ENCODE measurements around the gene LDLRAD4. TPM values are rescaled to one million over a fixed set of nuclear protein-coding genes. Genes with fewer than 3 reads are reported as not detected.

The LDLRAD4 gene
- total RNA-seq, 1 donor from 2014 or later: 18.3 TPM

DNA sequence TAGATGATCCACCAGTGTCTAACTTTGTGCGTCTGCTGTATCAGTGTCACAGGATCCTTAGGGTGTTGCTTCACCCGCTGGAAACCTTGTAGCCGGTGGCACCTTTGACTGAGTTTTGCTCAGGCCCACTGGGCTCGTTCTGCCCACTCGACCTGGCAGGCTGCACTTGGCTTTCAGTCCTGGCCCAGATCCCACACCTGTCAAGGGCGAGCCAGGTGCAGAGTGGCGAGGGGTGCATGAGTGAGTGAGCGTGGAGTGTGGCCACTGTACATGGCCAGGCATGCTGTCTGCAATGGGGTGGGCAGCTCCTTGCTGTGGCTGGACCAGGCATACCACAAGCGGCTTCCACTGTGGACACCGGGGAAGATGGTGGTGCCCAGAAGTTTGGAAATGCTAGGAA is 328.8 kb downstream of the LDLRAD4 start:
- H3K4me1 ChIP-seq (ENCODE audit: control insufficient read depth in 3 of 3, insufficient read depth in 3 of 3, low read length in 3 of 3): peaks cover 11 to 52% (median 25%) of the 10 kb centered on the region in 3 donors
- H3K4me3 ChIP-seq (ENCODE audit: low read length in 3 of 3): no peak overlapping the region
- no peaks in the 10 kb centered on the region for H3K36me3 ChIP-seq (ENCODE audit: control insufficient read depth in 3 of 3, insufficient read depth in 3 of 3, low read length in 3 of 3)
- no peak overlapping the region for H3K27ac ChIP-seq (ENCODE audit: low read depth, low read length)
- H3K27me3 ChIP-seq (ENCODE audit: control insufficient read depth in 3 of 3, insufficient read depth in 3 of 3, low read length in 3 of 3): no peaks in the 10 kb centered on the region
- H3K9me3 ChIP-seq (ENCODE audit: control insufficient read depth in 3 of 3, low read length in 3 of 3): no peaks in the 10 kb centered on the region
- no peak overlapping the region for H3K9ac ChIP-seq (ENCODE audit: low read depth in 1 of 3, low read length in 3 of 3)

GRCh38 chr18:13548106-13548819 is 329.7 kb downstream of the LDLRAD4 start:
- Histone ChIP-seq H3K9me3 (ENCODE audit: control insufficient read depth in 3 of 3, low read length in 3 of 3) (no peaks in the 10 kb centered on the region), H3K9ac (ENCODE audit: low read depth in 1 of 3, low read length in 3 of 3) (no peak overlapping the region), H3K27ac (ENCODE audit: low read depth, low read length) (no peak overlapping the region), H3K36me3 (ENCODE audit: control insufficient read depth in 3 of 3, insufficient read depth in 3 of 3, low read length in 3 of 3) (no peaks in the 10 kb centered on the region), H3K27me3 (ENCODE audit: control insufficient read depth in 3 of 3, insufficient read depth in 3 of 3, low read length in 3 of 3) (no peaks in the 10 kb centered on the region), H3K4me3 (ENCODE audit: low read length in 3 of 3) (no peak overlapping the region), H3K4me1 (ENCODE audit: control insufficient read depth in 3 of 3, insufficient read depth in 3 of 3, low read length in 3 of 3) (peaks cover 11 to 45% (median 24%) of the 10 kb centered on the region in 3 donors)

DNA sequence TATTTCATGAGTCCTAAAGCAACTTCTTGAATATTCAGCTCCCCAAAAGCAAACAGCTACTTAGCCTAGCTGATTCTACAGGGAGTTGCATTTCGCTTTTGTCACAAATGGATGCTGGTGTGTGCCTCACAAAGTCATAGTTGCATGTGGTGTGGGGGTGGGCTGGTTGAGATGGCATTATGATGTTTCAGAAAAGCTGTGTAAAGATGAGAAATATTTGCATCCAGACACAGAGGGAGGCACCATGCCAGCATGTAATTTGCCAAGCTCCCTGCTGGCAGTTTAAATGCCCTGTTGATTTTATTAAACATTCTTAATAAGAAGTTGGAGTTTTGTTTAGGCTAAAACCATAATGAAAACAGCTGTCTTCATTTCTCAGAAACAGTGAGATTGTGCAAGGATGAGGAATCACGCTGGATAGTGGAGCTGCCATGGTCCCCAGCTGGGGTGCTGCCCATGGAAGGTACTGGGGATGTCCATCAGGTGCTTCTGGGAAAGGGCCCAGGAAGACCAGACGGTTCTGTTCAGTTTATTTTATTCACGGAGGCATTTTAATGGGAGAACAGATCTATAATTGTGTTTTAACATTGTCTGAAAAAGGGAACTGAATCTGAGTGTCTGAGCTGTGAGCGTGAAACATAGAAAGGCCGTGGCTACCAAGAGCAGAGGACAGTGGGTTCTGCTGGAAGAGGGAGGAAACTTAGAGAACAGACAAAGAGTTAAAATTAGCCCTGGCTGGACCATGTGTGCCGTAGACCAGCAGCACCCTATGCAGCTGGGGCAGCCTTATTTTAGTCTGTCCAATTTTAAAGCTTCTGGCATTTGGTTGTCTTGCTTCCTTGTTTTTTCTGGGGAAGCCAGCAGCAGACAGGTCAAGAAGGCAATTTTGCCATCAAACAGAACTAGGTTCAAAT is 330.7 kb downstream of the LDLRAD4 start:
- H3K27ac ChIP-seq (ENCODE audit: low read depth, low read length): no peak overlapping the region
- H3K4me1 ChIP-seq (ENCODE audit: control insufficient read depth in 3 of 3, insufficient read depth in 3 of 3, low read length in 3 of 3): peaks cover 11 to 35% (median 19%) of the 10 kb centered on the region in 3 donors
- H3K9ac ChIP-seq (ENCODE audit: low read depth in 1 of 3, low read length in 3 of 3): no peak overlapping the region
- no peaks in the 10 kb centered on the region for H3K36me3 ChIP-seq (ENCODE audit: control insufficient read depth in 3 of 3, insufficient read depth in 3 of 3, low read length in 3 of 3)
- no peak overlapping the region for H3K4me3 ChIP-seq (ENCODE audit: low read length in 3 of 3)
- H3K9me3 ChIP-seq (ENCODE audit: control insufficient read depth in 3 of 3, low read length in 3 of 3): no peaks in the 10 kb centered on the region
- H3K27me3 ChIP-seq (ENCODE audit: control insufficient read depth in 3 of 3, insufficient read depth in 3 of 3, low read length in 3 of 3): no peaks in the 10 kb centered on the region

- H3K9ac ChIP-seq (ENCODE audit: low read depth in 1 of 3, low read length in 3 of 3): no peak overlapping the region
- H3K27me3 ChIP-seq (ENCODE audit: control insufficient read depth in 3 of 3, insufficient read depth in 3 of 3, low read length in 3 of 3): no peaks in the 10 kb centered on the region
- H3K36me3 ChIP-seq (ENCODE audit: control insufficient read depth in 3 of 3, insufficient read depth in 3 of 3, low read length in 3 of 3): no peaks in the 10 kb centered on the region
- H3K4me3 ChIP-seq (ENCODE audit: low read length in 3 of 3): no peak overlapping the region
- H3K9me3 ChIP-seq (ENCODE audit: control insufficient read depth in 3 of 3, low read length in 3 of 3): no peaks in the 10 kb centered on the region
- peaks cover 11 to 32% (median 19%) of the 10 kb centered on the region in 3 donors for H3K4me1 ChIP-seq (ENCODE audit: control insufficient read depth in 3 of 3, insufficient read depth in 3 of 3, low read length in 3 of 3)
- H3K27ac ChIP-seq (ENCODE audit: low read depth, low read length): no peak overlapping the region
These were observed 331.3 kb downstream of the LDLRAD4 start for GRCh38 chr18:13549880-13550232.

- Histone ChIP-seq H3K4me1 (ENCODE audit: control insufficient read depth in 3 of 3, insufficient read depth in 3 of 3, low read length in 3 of 3) (peaks cover 11 to 28% (median 19%) of the 10 kb centered on the region in 3 donors), H3K9ac (ENCODE audit: low read depth in 1 of 3, low read length in 3 of 3) (no peak overlapping the region), H3K4me3 (ENCODE audit: low read length in 3 of 3) (no peak overlapping the region), H3K9me3 (ENCODE audit: control insufficient read depth in 3 of 3, low read length in 3 of 3) (no peaks in the 10 kb centered on the region), H3K27me3 (ENCODE audit: control insufficient read depth in 3 of 3, insufficient read depth in 3 of 3, low read length in 3 of 3) (no peaks in the 10 kb centered on the region), H3K27ac (ENCODE audit: low read depth, low read length) (no peak overlapping the region), H3K36me3 (ENCODE audit: control insufficient read depth in 3 of 3, insufficient read depth in 3 of 3, low read length in 3 of 3) (no peaks in the 10 kb centered on the region)
These were observed 332.1 kb downstream of the LDLRAD4 start for GRCh38 chr18:13550418-13551304.

- Histone ChIP-seq H3K27me3 (ENCODE audit: control insufficient read depth in 3 of 3, insufficient read depth in 3 of 3, low read length in 3 of 3) (no peaks in the 10 kb centered on the region), H3K9ac (ENCODE audit: low read depth in 1 of 3, low read length in 3 of 3) (no peak overlapping the region), H3K4me3 (ENCODE audit: low read length in 3 of 3) (no peak overlapping the region), H3K9me3 (ENCODE audit: control insufficient read depth in 3 of 3, low read length in 3 of 3) (no peaks in the 10 kb centered on the region), H3K4me1 (ENCODE audit: control insufficient read depth in 3 of 3, insufficient read depth in 3 of 3, low read length in 3 of 3) (peaks cover 11 to 28% (median 19%) of the 10 kb centered on the region in 3 donors), H3K27ac (ENCODE audit: low read depth, low read length) (no peak overlapping the region), H3K36me3 (ENCODE audit: control insufficient read depth in 3 of 3, insufficient read depth in 3 of 3, low read length in 3 of 3) (no peaks in the 10 kb centered on the region)
These were observed 332.7 kb downstream of the LDLRAD4 start for GRCh38 chr18:13551305-13551603.

- Histone ChIP-seq H3K27ac (ENCODE audit: low read depth, low read length) (no peak overlapping the region), H3K27me3 (ENCODE audit: control insufficient read depth in 3 of 3, insufficient read depth in 3 of 3, low read length in 3 of 3) (no peaks in the 10 kb centered on the region), H3K36me3 (ENCODE audit: control insufficient read depth in 3 of 3, insufficient read depth in 3 of 3, low read length in 3 of 3) (no peaks in the 10 kb centered on the region), H3K4me3 (ENCODE audit: low read length in 3 of 3) (no peak overlapping the region), H3K9me3 (ENCODE audit: control insufficient read depth in 3 of 3, low read length in 3 of 3) (no peaks in the 10 kb centered on the region), H3K4me1 (ENCODE audit: control insufficient read depth in 3 of 3, insufficient read depth in 3 of 3, low read length in 3 of 3) (peaks cover 11 to 27% (median 16%) of the 10 kb centered on the region in 3 donors), H3K9ac (ENCODE audit: low read depth in 1 of 3, low read length in 3 of 3) (no peak overlapping the region)
These were observed 333.5 kb downstream of the LDLRAD4 start for GRCh38 chr18:13551841-13552733.

- no peaks in the 10 kb centered on the region for H3K9me3 ChIP-seq (ENCODE audit: control insufficient read depth in 3 of 3, low read length in 3 of 3)
- H3K9ac ChIP-seq (ENCODE audit: low read depth in 1 of 3, low read length in 3 of 3): no peak overlapping the region
- peaks cover 8 to 25% (median 18%) of the 10 kb centered on the region in 3 donors for H3K4me1 ChIP-seq (ENCODE audit: control insufficient read depth in 3 of 3, insufficient read depth in 3 of 3, low read length in 3 of 3)
- H3K4me3 ChIP-seq (ENCODE audit: low read length in 3 of 3): no peak overlapping the region
- H3K27me3 ChIP-seq (ENCODE audit: control insufficient read depth in 3 of 3, insufficient read depth in 3 of 3, low read length in 3 of 3): no peaks in the 10 kb centered on the region
- H3K27ac ChIP-seq (ENCODE audit: low read depth, low read length): no peak overlapping the region
- H3K36me3 ChIP-seq (ENCODE audit: control insufficient read depth in 3 of 3, insufficient read depth in 3 of 3, low read length in 3 of 3): no peaks in the 10 kb centered on the region
These were observed 334.9 kb downstream of the LDLRAD4 start for GRCh38 chr18:13553449-13553848.

- Histone ChIP-seq H3K4me3 (ENCODE audit: low read length in 3 of 3) (no peak overlapping the region), H3K27ac (ENCODE audit: low read depth, low read length) (no peak overlapping the region), H3K4me1 (ENCODE audit: control insufficient read depth in 3 of 3, insufficient read depth in 3 of 3, low read length in 3 of 3) (peaks cover 0 to 11% (median 9%) of the 10 kb centered on the region in 3 donors), H3K9me3 (ENCODE audit: control insufficient read depth in 3 of 3, low read length in 3 of 3) (no peaks in the 10 kb centered on the region), H3K36me3 (ENCODE audit: control insufficient read depth in 3 of 3, insufficient read depth in 3 of 3, low read length in 3 of 3) (no peaks in the 10 kb centered on the region), H3K9ac (ENCODE audit: low read depth in 1 of 3, low read length in 3 of 3) (no peak overlapping the region), H3K27me3 (ENCODE audit: control insufficient read depth in 3 of 3, insufficient read depth in 3 of 3, low read length in 3 of 3) (no peaks in the 10 kb centered on the region)
These were observed 336.6 kb downstream of the LDLRAD4 start for GRCh38 chr18:13555192-13555591.

Measured in skeletal muscle tissue (tissue), 4 donors.